NCI-H2196 treated with DMSO at 0.1 percent for 48 hours (cell line): Measurements from ENCODE around the gene JMY.

Source experiments
- DNase-seq: peaks from one replicate; lab custom pipeline; 2025; ENCODE audit not compliant: unreplicated experiment; lab: John Stamatoyannopoulos, UW

Gene JMY

DNA sequence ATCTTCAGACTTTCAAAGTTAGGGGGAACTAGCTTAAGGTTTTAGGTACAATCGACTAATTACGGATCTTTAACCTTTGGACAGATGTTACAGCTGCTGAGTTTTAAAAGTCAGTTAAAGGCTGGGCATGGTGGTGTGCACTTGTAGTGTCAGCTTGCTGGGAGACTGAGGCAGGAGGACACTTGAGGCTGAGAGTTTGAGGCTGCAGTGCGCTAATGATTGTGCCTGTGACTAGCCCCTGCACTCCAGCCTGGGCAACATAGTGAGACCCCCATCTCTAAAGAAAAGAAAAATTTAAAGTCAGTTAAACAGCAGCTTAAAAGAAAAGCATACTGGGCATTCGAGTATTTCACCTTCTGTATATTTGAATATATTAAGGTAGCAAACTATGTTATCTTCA, 51.4 kb downstream of the JMY start:
- no peak for DNase-seq

DNA sequence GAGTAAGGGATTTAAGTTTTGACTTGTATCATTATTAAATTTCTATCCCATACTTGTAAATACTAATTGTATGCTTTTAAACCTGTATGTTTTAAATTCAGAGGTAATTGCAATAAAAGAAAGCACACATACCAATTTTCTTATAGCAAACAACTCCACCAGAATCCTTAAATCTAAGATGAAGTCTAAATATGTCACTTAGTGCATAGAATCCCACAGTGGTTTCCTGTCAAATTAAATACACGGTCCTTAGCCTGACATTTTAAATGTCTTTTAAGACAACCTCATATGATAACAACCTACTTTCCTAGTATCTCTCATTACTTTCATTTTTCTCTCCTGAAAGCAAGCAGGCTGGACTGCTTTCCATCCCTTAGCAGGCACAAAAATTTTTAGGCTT, 52.0 kb downstream of the JMY start:
- no peak for DNase-seq

DNA sequence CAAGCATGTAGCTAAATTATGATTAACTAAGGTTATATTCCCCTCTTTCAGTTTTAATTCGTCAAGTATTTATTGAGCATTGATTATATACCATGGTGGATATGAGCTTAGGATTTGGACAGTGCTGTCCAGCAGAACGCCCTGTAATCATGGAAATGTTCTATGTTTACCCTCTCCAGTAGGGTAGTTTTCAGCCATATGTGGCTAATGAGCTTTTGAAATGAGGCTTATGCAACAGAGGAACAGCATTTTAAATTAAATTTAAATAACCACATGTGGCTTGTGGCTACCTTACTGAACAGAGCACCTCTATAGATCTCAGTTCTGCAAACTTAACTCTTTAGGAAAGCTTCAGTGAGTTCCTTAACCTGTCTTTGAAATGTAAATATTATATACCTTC, 59.1 kb downstream of the JMY start:
- no peak for DNase-seq

DNA sequence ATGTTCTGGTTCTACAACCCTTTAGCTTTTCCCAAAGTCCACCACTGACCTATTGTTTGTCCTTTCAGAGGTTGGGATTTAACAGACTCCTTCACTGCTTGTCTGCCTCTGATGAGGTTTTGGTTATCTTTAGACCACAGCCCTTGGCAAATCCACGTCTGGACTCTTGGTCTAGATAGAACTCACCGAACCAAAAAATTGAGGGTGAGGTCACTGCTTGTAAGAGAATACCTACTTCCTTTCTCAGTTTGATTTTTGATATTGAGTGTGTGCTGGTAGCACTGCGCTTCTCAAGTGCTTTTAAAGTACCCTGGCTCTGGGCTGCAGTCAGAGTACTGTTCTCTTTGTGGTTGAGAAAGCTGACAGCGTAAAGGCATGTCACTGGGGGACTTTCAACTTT, 61.7 kb downstream of the JMY start:
- DNase-seq, result no peak

DNA sequence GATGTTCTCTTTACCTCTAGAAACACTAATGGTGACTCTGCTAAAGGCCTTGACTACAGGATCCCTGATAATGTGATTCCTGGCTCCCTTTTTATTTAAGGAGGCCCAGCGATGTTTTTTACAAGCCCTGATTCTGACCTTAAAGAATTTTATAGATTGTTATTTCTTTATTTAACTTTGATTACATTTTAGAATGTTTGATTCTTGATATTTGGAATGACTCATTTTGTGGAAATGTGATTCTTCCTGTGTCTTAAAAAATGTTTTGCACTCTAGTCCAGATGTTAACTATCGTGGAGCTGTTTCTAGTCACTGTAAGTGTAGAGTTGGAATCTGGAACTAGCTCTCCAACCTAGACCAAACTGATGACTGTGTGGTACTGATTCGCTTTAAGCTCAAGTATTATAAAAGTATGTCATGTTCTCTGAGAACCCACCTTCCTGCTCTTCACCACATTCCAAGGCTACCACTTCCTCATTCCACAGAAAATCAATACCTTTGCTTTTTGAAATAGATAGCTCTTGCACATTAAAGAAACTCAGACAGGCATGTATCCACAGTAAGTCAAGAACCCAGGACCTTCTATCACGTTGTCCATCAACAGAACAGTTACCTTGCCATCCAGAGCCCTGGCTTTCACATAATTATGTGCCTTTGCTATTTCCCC, 65.2 kb downstream of the JMY start:
- DNase-seq, result no peak

DNA sequence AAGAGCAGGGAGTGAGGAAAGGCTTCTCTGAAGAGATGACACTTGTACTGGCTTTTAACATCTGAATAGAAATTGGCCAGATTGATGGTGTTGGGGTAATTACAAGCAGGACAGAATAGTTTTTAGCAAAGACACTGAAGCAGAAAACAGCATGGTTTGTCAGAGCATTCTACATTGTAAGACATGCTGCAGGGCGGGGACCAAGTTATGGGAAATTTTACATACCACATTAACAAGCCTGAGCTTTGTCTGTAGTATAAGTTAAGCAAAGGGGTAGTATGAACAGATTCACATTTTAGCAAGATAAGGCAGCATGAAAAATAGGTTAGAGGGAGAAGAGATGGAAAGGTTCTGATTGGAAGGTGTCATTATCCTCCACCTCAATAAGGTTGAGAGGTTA, 66.5 kb downstream of the JMY start:
- DNase-seq, result no peak

DNA sequence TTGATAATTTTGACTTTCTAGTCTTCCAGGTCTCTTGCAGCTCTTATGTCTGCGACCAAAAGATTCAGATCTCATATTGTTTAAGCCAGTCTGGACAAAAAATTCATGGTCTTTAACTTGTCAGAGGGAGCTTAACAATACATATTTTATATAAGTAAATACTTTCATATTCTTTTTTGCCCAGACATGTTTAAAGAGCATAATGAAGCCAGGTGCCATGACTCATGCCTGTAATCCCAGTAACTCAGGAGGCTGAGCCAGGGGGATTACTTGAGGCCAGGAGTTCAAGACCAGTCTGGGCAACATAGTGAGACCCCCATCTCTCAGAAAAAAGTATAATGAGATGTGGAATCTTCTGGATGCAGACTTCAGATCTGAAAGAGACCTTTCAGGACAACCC, 69.8 kb downstream of the JMY start:
- no peak for DNase-seq

DNA sequence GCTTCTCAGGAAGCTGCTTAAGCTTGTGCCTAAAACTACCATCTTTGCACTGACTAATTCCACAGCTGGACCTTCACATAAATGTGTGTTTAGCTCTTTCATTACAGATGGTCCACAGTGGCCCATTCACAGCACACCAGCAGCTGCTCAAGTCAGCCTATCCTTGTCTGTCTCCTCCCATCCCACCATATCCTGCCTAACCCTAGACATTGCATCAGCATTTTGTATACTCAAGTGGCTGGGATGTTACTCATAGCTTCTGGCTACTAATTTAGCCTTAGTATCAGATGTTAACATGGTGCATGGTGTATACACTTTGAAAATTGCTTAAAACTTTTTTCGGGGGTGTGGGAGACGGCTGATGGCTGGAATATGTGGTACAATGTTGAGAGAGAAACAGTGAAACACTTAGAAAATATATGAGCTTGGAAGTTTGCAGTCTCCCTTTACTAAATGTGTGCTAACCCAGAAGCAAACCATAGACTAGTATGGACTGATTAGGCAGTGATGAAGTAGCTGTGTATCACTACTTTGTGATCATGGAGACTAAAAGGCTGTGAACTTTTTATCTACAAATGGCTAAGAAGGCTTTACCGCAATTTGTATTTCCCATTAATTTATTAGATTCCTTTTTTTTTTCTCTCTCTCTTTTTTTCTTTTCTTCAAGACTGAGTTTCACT, 83.1 kb downstream of the JMY start:
- no peak for DNase-seq

DNA sequence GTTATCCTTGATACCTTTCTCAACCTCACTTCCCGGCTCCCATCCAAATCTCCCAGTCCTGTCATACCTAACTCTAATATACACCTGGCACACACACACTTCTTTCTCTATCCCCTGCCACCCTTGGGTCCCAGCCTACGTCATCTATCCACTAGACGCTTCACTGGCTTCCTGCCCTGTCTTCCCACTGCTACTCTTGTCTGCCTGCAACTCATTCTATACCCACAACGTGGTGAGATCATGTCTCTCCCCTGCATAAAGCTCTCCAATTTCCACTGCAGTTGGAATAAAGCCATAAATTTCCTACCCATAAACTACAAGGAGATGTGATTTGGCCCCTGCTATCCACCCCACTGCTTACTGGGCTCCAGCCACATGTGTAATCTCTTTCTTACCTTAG, 93.5 kb downstream of the JMY start:
- DNase-seq, result no peak

DNA sequence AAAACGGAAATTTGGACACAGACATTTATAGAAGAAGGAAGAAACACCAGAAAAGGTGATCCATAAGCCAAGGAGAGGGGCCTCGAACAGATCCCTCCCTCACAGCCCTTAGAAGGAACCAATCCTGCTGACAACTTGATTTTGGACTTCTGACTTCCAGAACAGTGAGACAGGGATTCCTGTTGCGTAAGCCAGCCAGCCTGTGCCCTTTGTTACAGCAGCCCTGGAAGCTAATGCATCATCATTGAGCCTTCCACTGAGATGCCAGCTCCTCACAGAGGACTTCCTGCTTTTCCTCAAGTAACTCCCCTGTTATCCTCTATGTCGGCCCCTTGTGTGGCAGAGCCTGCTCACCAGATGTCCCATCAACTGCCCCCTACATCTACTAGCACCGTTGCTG, 94.1 kb downstream of the JMY start:
- no peak for DNase-seq

DNA sequence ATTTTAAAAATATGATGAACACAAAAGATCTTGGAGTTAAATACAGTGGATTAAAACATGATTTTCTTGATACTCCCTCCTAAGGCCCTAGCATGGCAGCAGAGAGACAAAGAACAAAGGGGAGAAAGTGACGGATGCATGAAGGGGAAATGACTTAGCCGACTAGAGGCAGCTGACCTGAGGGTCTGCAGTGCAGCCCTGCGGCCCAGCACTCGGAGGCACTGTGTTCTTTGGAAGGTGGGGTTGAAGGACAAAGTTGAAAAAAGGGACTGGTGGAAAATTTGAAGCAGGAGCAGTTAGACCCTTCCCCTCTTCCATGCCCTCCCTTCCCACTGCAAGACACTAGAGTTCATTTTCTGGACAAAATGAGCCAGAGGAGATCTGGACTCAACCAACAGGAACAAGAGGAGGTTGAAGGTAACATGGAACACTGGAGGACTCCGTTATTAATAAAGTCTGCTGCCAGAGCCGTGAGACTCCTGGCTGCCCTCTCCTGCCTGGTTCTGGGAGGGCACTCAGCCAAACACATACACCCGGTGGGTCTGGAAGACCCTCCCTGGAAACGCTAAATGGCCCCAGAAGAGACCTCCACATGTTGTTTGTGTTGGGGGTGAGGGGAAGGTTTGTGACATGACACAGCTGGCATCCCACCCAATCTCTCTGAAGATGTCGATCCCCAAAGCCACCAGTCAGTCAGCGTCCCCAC, 98.1 kb downstream of the JMY start:
- no peak for DNase-seq

DNA sequence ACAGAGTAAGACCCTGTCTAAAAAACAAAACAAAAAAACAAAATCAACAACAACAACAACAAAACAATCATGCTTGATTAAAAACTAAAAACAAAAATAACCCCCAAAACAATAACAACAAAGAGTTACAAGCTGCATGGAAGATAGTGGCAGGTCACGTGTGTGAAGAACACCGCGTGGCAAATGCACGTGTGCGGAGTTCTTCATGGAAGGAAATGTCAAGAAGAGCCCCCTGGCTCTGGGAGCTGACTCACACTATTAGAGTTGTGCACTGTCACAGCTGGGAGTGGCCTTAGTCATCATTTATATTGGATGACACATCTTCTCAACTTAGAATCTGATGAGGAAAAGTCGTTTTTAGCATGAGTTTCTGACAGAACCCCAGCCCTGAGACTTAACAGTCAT, 110.5 kb downstream of the JMY start:
- no peak for DNase-seq

DNA sequence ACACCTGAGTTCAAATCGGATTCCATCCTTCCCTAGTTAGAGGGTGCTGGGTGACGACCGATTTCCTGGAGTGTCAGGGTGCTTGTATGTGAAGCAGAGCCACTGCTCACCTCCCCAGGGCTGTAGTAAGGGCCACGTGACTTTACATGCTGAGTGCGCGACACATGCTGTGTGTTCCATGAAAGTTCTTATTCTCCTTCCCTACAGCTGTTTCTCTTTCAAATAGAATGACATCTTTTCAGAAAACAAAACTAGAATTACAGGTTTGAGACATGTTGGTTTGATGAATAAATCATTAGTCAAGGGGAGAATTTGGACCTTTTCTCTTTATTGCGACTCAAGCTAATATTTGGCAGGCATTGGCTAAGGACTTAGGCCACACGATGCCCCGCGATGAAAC, 113.1 kb downstream of the JMY start:
- no peak for DNase-seq

DNA sequence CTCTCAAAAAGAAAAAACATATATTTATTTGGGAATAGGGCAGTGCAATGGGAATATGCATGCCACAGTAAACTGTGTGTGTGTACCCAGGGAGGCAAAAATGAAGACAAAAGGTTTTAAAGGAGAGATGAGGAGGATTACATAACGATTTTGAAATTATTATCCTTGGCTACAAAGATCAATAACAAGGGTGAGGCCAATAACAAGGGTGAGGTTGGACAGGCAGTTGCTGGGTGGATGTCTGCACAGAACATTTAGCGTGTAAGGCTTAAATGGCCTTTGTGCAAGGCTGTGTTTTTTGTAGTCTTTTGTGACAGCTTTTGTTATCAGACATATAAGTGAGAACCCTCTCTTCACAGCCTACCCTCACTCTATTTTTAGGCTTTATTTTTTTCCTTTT, 114.0 kb downstream of the JMY start:
- no peak for DNase-seq

DNA sequence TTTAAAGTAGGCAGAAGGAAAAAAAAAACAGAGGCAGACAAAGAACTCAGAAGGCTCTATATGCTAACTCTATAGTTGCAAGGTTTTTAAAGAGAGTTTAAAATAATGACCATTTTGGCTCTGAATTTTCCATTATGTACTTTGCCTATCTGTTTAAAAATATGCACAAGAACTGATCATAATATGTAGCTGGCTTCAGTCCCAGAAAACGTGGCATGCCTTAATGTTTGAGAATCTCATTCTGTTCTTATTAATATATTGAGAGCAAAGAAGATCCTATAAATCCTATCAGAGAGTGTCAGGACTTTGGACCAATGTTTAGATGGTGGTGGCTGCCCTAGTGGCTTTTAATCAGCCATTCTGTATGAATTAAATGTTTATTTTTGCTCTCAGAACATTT, 121.5 kb downstream of the JMY start:
- DNase-seq, result no peak
